Measurements from ENCODE around the gene C12orf75.
"Not testable (repeated sequence)": the region's sequence is repeated elsewhere in the genome, so short reads cannot be mapped to it uniquely, and the experiment has no call there.

- not testable (repeated sequence) for TF ChIP-seq CTCF, POLR2A (IDR thresholded peaks at IDR 0.05)
Observed at GRCh38 chr12:105313755-105314154, 16.7 kb upstream of the C12orf75 start.
